ENCODE data around the gene OXSR1.

DNA sequence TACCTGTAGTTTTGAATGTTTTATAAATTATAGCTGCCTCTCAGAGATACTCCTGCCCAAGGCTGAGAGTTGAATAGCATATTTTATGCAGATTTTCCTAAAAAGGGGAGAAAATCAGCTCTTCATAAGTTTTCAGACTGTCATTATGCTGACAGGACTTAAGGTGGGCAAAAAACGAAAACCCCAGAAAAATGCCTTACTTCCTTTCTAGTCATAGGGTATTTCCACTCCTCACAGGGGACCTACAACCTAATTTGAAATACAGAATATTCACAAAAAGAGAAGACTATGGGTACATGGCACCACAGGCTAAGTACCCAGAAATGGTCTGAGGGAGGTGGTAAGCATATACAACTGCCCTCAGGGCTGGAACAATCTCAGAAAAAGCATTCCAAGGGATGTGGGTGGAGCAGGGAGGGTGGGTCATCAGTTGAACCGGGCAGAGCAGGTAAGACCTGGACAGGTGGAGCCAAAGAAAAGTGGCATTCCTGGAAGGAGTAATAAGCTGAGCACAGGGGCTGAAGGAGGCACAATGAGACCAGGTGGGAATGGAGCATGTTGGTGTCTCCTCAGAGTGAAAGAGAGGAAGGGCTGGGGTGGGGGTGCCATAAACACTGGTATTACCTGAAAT lies 10.6 kb upstream of the OXSR1 start:
- TF ChIP-seq NFIC (IDR thresholded peaks at IDR 0.05; ENCODE audit: low read depth, low read length) = peak; percentile 51; the same call in 1 of the 2 replicates
- TF ChIP-seq ZNF384 (IDR thresholded peaks at IDR 0.05; ENCODE audit: borderline replicate concordance, low read depth, low read length) = no peak
- TF ChIP-seq, protein P1, sequence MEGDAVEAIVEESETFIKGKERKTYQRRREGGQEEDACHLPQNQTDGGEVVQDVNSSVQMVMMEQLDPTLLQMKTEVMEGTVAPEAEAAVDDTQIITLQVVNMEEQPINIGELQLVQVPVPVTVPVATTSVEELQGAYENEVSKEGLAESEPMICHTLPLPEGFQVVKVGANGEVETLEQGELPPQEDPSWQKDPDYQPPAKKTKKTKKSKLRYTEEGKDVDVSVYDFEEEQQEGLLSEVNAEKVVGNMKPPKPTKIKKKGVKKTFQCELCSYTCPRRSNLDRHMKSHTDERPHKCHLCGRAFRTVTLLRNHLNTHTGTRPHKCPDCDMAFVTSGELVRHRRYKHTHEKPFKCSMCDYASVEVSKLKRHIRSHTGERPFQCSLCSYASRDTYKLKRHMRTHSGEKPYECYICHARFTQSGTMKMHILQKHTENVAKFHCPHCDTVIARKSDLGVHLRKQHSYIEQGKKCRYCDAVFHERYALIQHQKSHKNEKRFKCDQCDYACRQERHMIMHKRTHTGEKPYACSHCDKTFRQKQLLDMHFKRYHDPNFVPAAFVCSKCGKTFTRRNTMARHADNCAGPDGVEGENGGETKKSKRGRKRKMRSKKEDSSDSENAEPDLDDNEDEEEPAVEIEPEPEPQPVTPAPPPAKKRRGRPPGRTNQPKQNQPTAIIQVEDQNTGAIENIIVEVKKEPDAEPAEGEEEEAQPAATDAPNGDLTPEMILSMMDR (IDR thresholded peaks at IDR 0.05 in 2 of 3, conservative IDR thresholded peaks at IDR 0.05 in 1 of 3; ENCODE audit: control insufficient read depth in 2 of 3, extremely low read depth in 1 of 3, insufficient read depth in 1 of 3, low read depth in 3 of 3, low read length in 3 of 3) = no peak
- TF ChIP-seq EZH2 (IDR thresholded peaks at IDR 0.05; ENCODE audit: borderline replicate concordance, control insufficient read depth, low read depth, low read length) = no peak
- TF ChIP-seq JUNB (IDR thresholded peaks at IDR 0.05) = no peak
- TF ChIP-seq, protein P2, sequence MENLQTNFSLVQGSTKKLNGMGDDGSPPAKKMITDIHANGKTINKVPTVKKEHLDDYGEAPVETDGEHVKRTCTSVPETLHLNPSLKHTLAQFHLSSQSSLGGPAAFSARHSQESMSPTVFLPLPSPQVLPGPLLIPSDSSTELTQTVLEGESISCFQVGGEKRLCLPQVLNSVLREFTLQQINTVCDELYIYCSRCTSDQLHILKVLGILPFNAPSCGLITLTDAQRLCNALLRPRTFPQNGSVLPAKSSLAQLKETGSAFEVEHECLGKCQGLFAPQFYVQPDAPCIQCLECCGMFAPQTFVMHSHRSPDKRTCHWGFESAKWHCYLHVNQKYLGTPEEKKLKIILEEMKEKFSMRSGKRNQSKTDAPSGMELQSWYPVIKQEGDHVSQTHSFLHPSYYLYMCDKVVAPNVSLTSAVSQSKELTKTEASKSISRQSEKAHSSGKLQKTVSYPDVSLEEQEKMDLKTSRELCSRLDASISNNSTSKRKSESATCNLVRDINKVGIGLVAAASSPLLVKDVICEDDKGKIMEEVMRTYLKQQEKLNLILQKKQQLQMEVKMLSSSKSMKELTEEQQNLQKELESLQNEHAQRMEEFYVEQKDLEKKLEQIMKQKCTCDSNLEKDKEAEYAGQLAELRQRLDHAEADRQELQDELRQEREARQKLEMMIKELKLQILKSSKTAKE (IDR thresholded peaks at IDR 0.05; ENCODE audit: low read depth, poor library complexity, severe bottlenecking) = no peak
- no peak for TF ChIP-seq TAF1 (IDR thresholded peaks at IDR 0.05; ENCODE audit: borderline replicate concordance, low read depth, low read length)
- TF ChIP-seq EP300 (IDR thresholded peaks at IDR 0.05; ENCODE audit: borderline replicate concordance in 1 of 2, control insufficient read depth in 1 of 2, low read depth in 2 of 2, low read length in 2 of 2) = no peak
- TF ChIP-seq ZNF274 (IDR thresholded peaks at IDR 0.05; ENCODE audit: insufficient read depth, insufficient read length) = no peak
- no peak for TF ChIP-seq POLR2A (IDR thresholded peaks at IDR 0.05; ENCODE audit: low read depth, low read length)
- TF ChIP-seq, protein P3, sequence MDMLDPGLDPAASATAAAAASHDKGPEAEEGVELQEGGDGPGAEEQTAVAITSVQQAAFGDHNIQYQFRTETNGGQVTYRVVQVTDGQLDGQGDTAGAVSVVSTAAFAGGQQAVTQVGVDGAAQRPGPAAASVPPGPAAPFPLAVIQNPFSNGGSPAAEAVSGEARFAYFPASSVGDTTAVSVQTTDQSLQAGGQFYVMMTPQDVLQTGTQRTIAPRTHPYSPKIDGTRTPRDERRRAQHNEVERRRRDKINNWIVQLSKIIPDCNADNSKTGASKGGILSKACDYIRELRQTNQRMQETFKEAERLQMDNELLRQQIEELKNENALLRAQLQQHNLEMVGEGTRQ (IDR thresholded peaks at IDR 0.05; ENCODE audit: borderline replicate concordance, low read depth, low read length) = no peak
- no peak for TF ChIP-seq NFYA (IDR thresholded peaks at IDR 0.05; ENCODE audit: borderline replicate concordance, low read depth, low read length)
- no peak for TF ChIP-seq SMARCA5 (IDR thresholded peaks at IDR 0.05)

All from GM12878 (cell line).